GM19328 (cell line): Measurements from ENCODE around the gene NGFR.

ENCODE experiments used
- ATAC-seq: cut with Tn5 transposase; IDR thresholded peaks from one replicate; pipeline ENCODE4 v1.9.1; 2021; ENCODE audit warnings: mild to moderate bottlenecking, moderate library complexity; ENCODE audit not compliant: unreplicated experiment

NGFR gene

GRCh38 chr17:49494986-49495841 is at the start of gene NGFR:
Gene NGFR (plus strand): TSS chr17:49495293. CDS start chr17:49495418, 125 bp downstream.
- no peak for ATAC-seq

GRCh38 chr17:49445591-49445990 is 49.5 kb upstream of the NGFR start:
- no peak for ATAC-seq

- ATAC-seq: no peak
Measured at GRCh38 chr17:49447628-49448302, 47.3 kb upstream of the NGFR start.

GRCh38 chr17:49450181-49450580 is 44.9 kb upstream of the NGFR start:
- ATAC-seq: no peak

GRCh38 chr17:49450735-49451134 is 44.4 kb upstream of the NGFR start:
- no peak for ATAC-seq

GRCh38 chr17:49452201-49452600 is 42.9 kb upstream of the NGFR start:
- ATAC-seq: no peak

- no peak for ATAC-seq
Measured at GRCh38 chr17:49452661-49453060, 42.4 kb upstream of the NGFR start.

- ATAC-seq: no peak
Measured at GRCh38 chr17:49454050-49454449, 41.0 kb upstream of the NGFR start.

- ATAC-seq: no peak
Measured at GRCh38 chr17:49455272-49455861, 39.7 kb upstream of the NGFR start.

- ATAC-seq: no peak
Measured at GRCh38 chr17:49456183-49456965, 38.7 kb upstream of the NGFR start.

- ATAC-seq: no peak
Measured at GRCh38 chr17:49457564-49458535, 37.2 kb upstream of the NGFR start.

GRCh38 chr17:49459401-49459984 is 35.6 kb upstream of the NGFR start:
- no peak for ATAC-seq

- ATAC-seq: no peak
Measured at GRCh38 chr17:49460401-49460800, 34.7 kb upstream of the NGFR start.

- ATAC-seq: no peak
Measured at GRCh38 chr17:49461580-49461979, 33.5 kb upstream of the NGFR start.

- no peak for ATAC-seq
Measured at GRCh38 chr17:49464049-49464448, 31.0 kb upstream of the NGFR start.

- no peak for ATAC-seq
Measured at GRCh38 chr17:49465331-49465903, 29.7 kb upstream of the NGFR start.

GRCh38 chr17:49466436-49466835 is 28.7 kb upstream of the NGFR start:
- no peak for ATAC-seq

- no peak for ATAC-seq
Measured at GRCh38 chr17:49467175-49467574, 27.9 kb upstream of the NGFR start.

GRCh38 chr17:49468811-49469385 is 26.2 kb upstream of the NGFR start:
- no peak for ATAC-seq
